K562 (cell line): ENCODE results near the gene SLC18B1. TPM values are rescaled to one million over a fixed set of nuclear protein-coding genes. Genes with fewer than 3 reads are reported as not detected.

Source experiments
- ATAC-seq: fragments of 200-7000 bp; cut with Tn5 transposase; 3 replicates; pipeline ENCODE4 v1.9.1; 2020; ENCODE audit warnings: moderate library complexity
- BruUV-seq: library from RNA; stranded (reverse); fragments of 400-500 nt; replicated peaks from 2 replicates; lab custom pipeline; 2021; lab: Mats Ljungman, UMichigan
- CTCF ChIA-PET: fragments of 300-600 bp; formaldehyde crosslinking; extraction: SDS; loops from one replicate; lab custom pipeline; 2021; ENCODE audit warnings: low intra/inter-chr PET ratio; lab: Yijun Ruan, JAX
- POLR2A ChIA-PET: fragments of 300-600, 350-650 bp; sonication (Branson Sonifier 250); formaldehyde crosslinking; extraction: SDS; loops from one replicate; lab custom pipeline; 2021; ENCODE audit warnings: antibody characterized with exemption, inconsistent platforms; lab: Yijun Ruan, JAX
- DNase-seq, 4 experiments: peaks; one replicate each; pipeline versions ENCODE4 v3.0.0 to v3.0.0-alpha.2; 2011 to 2018; ENCODE audit warnings: low spot score in 3 of 4, mixed read lengths in 3 of 4; ENCODE audit errors: extremely low read depth in 1 of 4
- FAIRE-seq: peaks from 2 replicates; lab custom pipeline; 2011; peaks lifted over from hg19 to GRCh38; lab: Jason Lieb, UNC
- H2AFZ ChIP-seq: 2 replicates; pipeline ENCODE4 v1.6.0; 2011; ENCODE audit warnings: low read depth, low read length, control low read depth, inconsistent platforms
- H3K27ac ChIP-seq: fragments of 200-600 bp; 3 replicates; pipeline ENCODE4 v1.8.0; 2011; ENCODE audit warnings: low read depth, mild to moderate bottlenecking, control low read depth, inconsistent platforms, low read length, moderate library complexity, mixed read lengths; ENCODE audit errors: extremely low read depth
- H3K27me3 ChIP-seq, 2 experiments: fragments of 300-600 bp in 1 of 2; 2 replicates in 1 of 2; 3 replicates in 1 of 2; pipeline versions ENCODE4 v1.6.0 to v1.8.0; 2011; ENCODE audit warnings: inconsistent platforms in 2 of 2, low read length in 2 of 2, mild to moderate bottlenecking in 1 of 2, mixed read lengths in 1 of 2, moderate library complexity in 1 of 2; ENCODE audit not compliant: control insufficient read depth in 2 of 2, insufficient read depth in 2 of 2
- H3K36me3 ChIP-seq: fragments of 300-600 bp; 3 replicates; pipeline ENCODE4 v1.8.0; 2011; ENCODE audit warnings: mild to moderate bottlenecking, low read length, inconsistent platforms; ENCODE audit not compliant: control insufficient read depth, insufficient read depth
- H3K4me1 ChIP-seq, 2 experiments: fragments of 200-600 bp in 1 of 2; replicated peaks in 1 of 2; 2 replicates in 1 of 2; 3 replicates in 1 of 2; pipeline versions ENCODE4 v1.5.1 to v1.8.0; 2011; ENCODE audit warnings: inconsistent platforms in 2 of 2, low read length in 2 of 2, mild to moderate bottlenecking in 1 of 2, mixed read lengths in 1 of 2, moderate library complexity in 1 of 2; ENCODE audit not compliant: control insufficient read depth in 2 of 2, insufficient read depth in 2 of 2
- H3K4me2 ChIP-seq: 2 replicates; pipeline ENCODE4 v1.6.1; 2011; ENCODE audit warnings: low read length, control low read depth, inconsistent platforms, mixed read lengths; ENCODE audit not compliant: insufficient read depth
- H3K4me3 ChIP-seq: fragments of 200-600 bp; sonication (generic), shearing (Covaris generic); 2 replicates; pipeline ENCODE4 v1.5.1; 2016; ENCODE audit warnings: control low read depth, inconsistent platforms
- H3K79me2 ChIP-seq: fragments of 200-600 bp; 3 replicates; pipeline ENCODE4 v1.8.0; 2011; ENCODE audit warnings: low read length, inconsistent platforms; ENCODE audit not compliant: control insufficient read depth, insufficient read depth
- H3K9ac ChIP-seq, 2 experiments: 2 replicates each; pipeline versions ENCODE4 v1.6.0 to v1.6.1; 2011; ENCODE audit warnings: low read depth in 2 of 2, low read length in 2 of 2, control low read depth in 1 of 2, inconsistent platforms in 1 of 2, mild to moderate bottlenecking in 1 of 2, mixed read lengths in 1 of 2; ENCODE audit not compliant: insufficient read depth in 1 of 2
- H3K9me1 ChIP-seq: one replicate; pipeline ENCODE4 v1.6.0; 2011; ENCODE audit warnings: inconsistent platforms, mild to moderate bottlenecking, low read length, moderate library complexity; ENCODE audit not compliant: control insufficient read depth, insufficient read depth
- H3K9me3 ChIP-seq: replicated peaks from 2 replicates; pipeline ENCODE4 v1.5.1; 2011; ENCODE audit warnings: low read depth, low read length, inconsistent platforms; ENCODE audit not compliant: control insufficient read depth, insufficient read depth
- H4K20me1 ChIP-seq: replicated peaks from 2 replicates; pipeline ENCODE4 v1.6.1; 2011; ENCODE audit warnings: low read length, inconsistent platforms, mixed read lengths; ENCODE audit not compliant: control insufficient read depth, insufficient read depth
- BCOR ChIP-seq: fragments of 450-650 bp; IDR thresholded peaks from 2 replicates; pipeline ENCODE4 v1.6.1; 2016
- BRD9 ChIP-seq: fragments of 450-650 bp; IDR thresholded peaks from 2 replicates; pipeline ENCODE4 v1.6.1; 2018; ENCODE audit warnings: low read depth; ENCODE audit not compliant: partially characterized antibody
- CEBPZ ChIP-seq: fragments of 150-350 bp; IDR thresholded peaks from 2 replicates; pipeline ENCODE4 v1.6.1; 2014; ENCODE audit warnings: low read depth, mild to moderate bottlenecking, low read length, borderline replicate concordance
- ESRRA ChIP-seq: fragments of 450-650 bp; IDR thresholded peaks from 2 replicates; pipeline ENCODE4 v1.6.1; 2014; ENCODE audit warnings: low read depth, mild to moderate bottlenecking, moderate library complexity, borderline replicate concordance
- FOSL1 ChIP-seq: fragments of 200-800 bp; sonication (Bioruptor generic); conservative IDR thresholded peaks from 2 replicates; pipeline ENCODE4 v1.6.1; 2016; ENCODE audit warnings: missing genetic modification characterization, missing compliant biosample characterization
- FOXA3 ChIP-seq, 2 experiments: fragments of 450-650 bp in 1 of 2; sonication (generic) in 1 of 2; formaldehyde crosslinking; IDR thresholded peaks in 1 of 2; conservative IDR thresholded peaks in 1 of 2; 2 replicates each; pipeline versions ENCODE4 v1.4.0 to v1.8.0; 2020 to 2022; ENCODE audit warnings: mild to moderate bottlenecking in 2 of 2, missing genetic modification reagents in 1 of 2
- GABPB2 ChIP-seq: fragments of 250-450 bp; sonication (Bioruptor Pico); conservative IDR thresholded peaks from 2 replicates; pipeline ENCODE4 v1.5.1; 2021; ENCODE audit warnings: mild to moderate bottlenecking
- HDAC2 ChIP-seq: fragments of 450-650 bp; IDR thresholded peaks from 2 replicates; pipeline ENCODE4 v1.6.1; 2016; ENCODE audit warnings: mild to moderate bottlenecking
- HNRNPUL1 ChIP-seq: fragments of 200-400 bp; formaldehyde crosslinking; IDR thresholded peaks from 2 replicates; pipeline ENCODE4 v1.6.1; 2017; ENCODE audit warnings: low read length
- MLX ChIP-seq, 2 experiments: fragments of 450-650 bp in 1 of 2; sonication (generic) in 1 of 2; formaldehyde crosslinking; conservative IDR thresholded peaks; 2 replicates each; pipeline versions ENCODE4 v1.4.0 to v1.8.1; 2020 to 2022; ENCODE audit warnings: mild to moderate bottlenecking in 1 of 2, missing genetic modification reagents in 1 of 2
- NR0B1 ChIP-seq: fragments of 450-650 bp; IDR thresholded peaks from one replicate; pipeline ENCODE4 v1.6.1; 2018; ENCODE audit warnings: mild to moderate bottlenecking, moderate library complexity; ENCODE audit not compliant: partially characterized antibody
- SMAD4 ChIP-seq: fragments of 250-450 bp; sonication (Bioruptor Pico); conservative IDR thresholded peaks from 2 replicates; pipeline ENCODE4 v1.8.0; 2021; ENCODE audit warnings: inconsistent platforms, mild to moderate bottlenecking, moderate library complexity
- SMC3 ChIP-seq: conservative IDR thresholded peaks from 2 replicates; pipeline ENCODE4 v1.6.1; 2011; ENCODE audit warnings: low read depth, low read length, improper control_type of control experiment; ENCODE audit not compliant: insufficient read depth
- SREBF2 ChIP-seq: sonication (generic); formaldehyde crosslinking; IDR thresholded peaks from 2 replicates; pipeline ENCODE4 v1.4.0; 2020; ENCODE audit warnings: mild to moderate bottlenecking, missing genetic modification reagents
- ZNF217 ChIP-seq: sonication (generic); formaldehyde crosslinking; IDR thresholded peaks from 2 replicates; pipeline ENCODE4 v1.8.0; 2022; ENCODE audit warnings: mild to moderate bottlenecking, missing genetic modification reagents
- ZSCAN32 ChIP-seq: fragments of 450-650 bp; formaldehyde crosslinking; IDR thresholded peaks from 2 replicates; pipeline ENCODE4 v1.4.0; 2020; ENCODE audit warnings: mild to moderate bottlenecking, moderate library complexity
- WGBS: fragments of 100-300 bp; shearing (Covaris generic); methylation state at CpG from one replicate; pipeline ENCODE4 v1.1.6; 2016; ENCODE audit warnings: low coverage, mixed read lengths; ENCODE audit not compliant: insufficient coverage; ENCODE audit errors: missing lambda C conversion rate; 5-methylcytosine and 5-hydroxymethylcytosine counted together
- in situ Hi-C: fragments of 300-500 bp; cut with MboI; formaldehyde crosslinking; loops from 4 replicates; pipeline ENCODE4 v1.15.0; 2018; ENCODE audit warnings: inconsistent platforms, mixed read lengths
- intact Hi-C: fragments of 100-400 bp; cut with micrococcal nuclease; formaldehyde crosslinking; loops from 2 replicates; pipeline ENCODE4 v1.14.2; 2022
- polyA plus RNA-seq, 8 experiments: library from polyadenylated mRNA; depleted of rRNA in 4 of 8; stranded (reverse) in 5 of 8; unstranded in 3 of 8; fragments of >200 nt; fragmentation: Nextera tagmentation in 2 of 8; fragmentation: Illumina TruSeq in 1 of 8; extraction: Ambion mirVana in 2 of 8; extraction: Trizol in 1 of 8; gene quantifications; 2 replicates each; pipeline versions ENCODE4 v1.2.1 to v1.2.3, GENCODE V29; 2011 to 2014; ENCODE audit warnings: inconsistent platforms in 1 of 8, missing spikeins in 1 of 8
- total RNA-seq, 7 experiments: library from RNA; depleted of rRNA in 6 of 7; stranded (reverse); fragments of >200 nt in 6 of 7; fragmentation: Illumina TruSeq in 2 of 7; extraction: Trizol in 2 of 7; gene quantifications; 2 replicates each; pipeline versions ENCODE4 v1.2.1 to v1.2.3, GENCODE V29; 2011 to 2021; ENCODE audit warnings: low replicate concordance in 1 of 7

SLC18B1 gene
- total and polyA plus RNA-seq, 9 of the 15 experiments (the other 6 are each of a cell fraction or from before 2014, with no cell fraction given): 10.4 to 49.1 (median 32.0) TPM

GRCh38 chr6:132812255-132812732, 13.9 kb upstream of the SLC18B1 start (continued):
- TF ChIP-seq CEBPZ: no peak
- TF ChIP-seq FOXA3 (CRISPR knock-in tag; conservative IDR thresholded peaks at IDR 0.05 in 1 of 2, IDR thresholded peaks at IDR 0.05 in 1 of 2): peak; percentile 45 to 62; a peak in 2 of 4 replicates
- TF ChIP-seq BRD9: peak; percentile 42
- 0 out of 2 replicates have a peak, but pooled peaks have one; percentile 45 for TF ChIP-seq HDAC2
- TF ChIP-seq FOSL1 (tag): 0 out of 2 replicates have a peak, but pooled peaks have one; percentile 25
- TF ChIP-seq, all 486 proteins: peak for 25

- no peak for ATAC-seq
- H3K27me3 ChIP-seq: no peaks in the 10 kb centered on the region
- 37% methylated on average over 3 of the region's 3 CpGs for WGBS
- H2AFZ ChIP-seq: peak overlapping the region; percentile 66
- POLR2A ChIA-PET: interaction anchor here (3.4 kb wide), 1 partner anchor 12 kb away, joined by 18 read pairs; the partner anchor contains the start of gene SLC18B1
- H3K9me1 ChIP-seq: no peaks in the 10 kb centered on the region
- no peak overlapping the region for H3K9ac ChIP-seq
- no peak overlapping the region for H3K4me3 ChIP-seq
- H3K4me1 ChIP-seq: peaks cover 4 to 9% of the 10 kb centered on the region in 2 experiments; a peak in 3 of 5 replicates
- peaks cover 18% of the 10 kb centered on the region for H3K36me3 ChIP-seq
- no peak for DNase-seq
- CTCF ChIA-PET: no interaction called here
- intact Hi-C loops (loop anchor here (5.0 kb wide), 1 partner anchor 299 kb away; the partner anchor contains the start of gene STX7), in situ Hi-C loops (loop anchor here (25.0 kb wide), 2 partner anchors 1174 to 1251 kb away; partner anchors contain the start of genes ENPP3, MED23 and SLC2A12)
- H4K20me1 ChIP-seq: peaks cover 17% of the 10 kb centered on the region
- H3K9me3 ChIP-seq: no peaks in the 10 kb centered on the region
- H3K27ac ChIP-seq: no peak overlapping the region
- FAIRE-seq: no peak
- BruUV-seq: no TSS peak
- no peak overlapping the region for H3K4me2 ChIP-seq
- H3K79me2 ChIP-seq: peaks cover 39% of the 10 kb centered on the region
- TF ChIP-seq SMC3: no peak
- TF ChIP-seq ESRRA: no peak
- no peak for TF ChIP-seq BCOR
- TF ChIP-seq SMAD4 (CRISPR knock-in tag): no peak
- no peak for TF ChIP-seq SREBF2 (CRISPR knock-in tag)
- no peak for TF ChIP-seq MLX (CRISPR knock-in tag; conservative IDR thresholded peaks at IDR 0.05)
- TF ChIP-seq HNRNPUL1: no peak
- no peak for TF ChIP-seq ZNF217
- no peak for TF ChIP-seq NR0B1
- no peak for TF ChIP-seq ZSCAN32 (CRISPR knock-in tag)
- TF ChIP-seq GABPB2: no peak
Measured at GRCh38 chr6:132811276-132811675, 12.8 kb upstream of the SLC18B1 start.
